Lower leg skin (tissue), 3 donors: ENCODE results near the gene ZNF148.

ENCODE experiments used
- POLR2A ChIP-seq, 2 donors: fragments of 450-650 bp; IDR thresholded peaks; one replicate each; pipeline ENCODE4 v1.6.1; 2016 to 2017; ENCODE audit warnings: antibody characterized with exemption in 2 of 2, mild to moderate bottlenecking in 1 of 2, moderate library complexity in 1 of 2
- TF ChIP-seq, protein P1 (sequence below), 3 donors: fragments of 450-650 bp; IDR thresholded peaks; one replicate each; pipeline ENCODE4 v1.5.1; 2016; ENCODE audit warnings: antibody characterized with exemption in 3 of 3, mild to moderate bottlenecking in 3 of 3, moderate library complexity in 2 of 3

DNA sequence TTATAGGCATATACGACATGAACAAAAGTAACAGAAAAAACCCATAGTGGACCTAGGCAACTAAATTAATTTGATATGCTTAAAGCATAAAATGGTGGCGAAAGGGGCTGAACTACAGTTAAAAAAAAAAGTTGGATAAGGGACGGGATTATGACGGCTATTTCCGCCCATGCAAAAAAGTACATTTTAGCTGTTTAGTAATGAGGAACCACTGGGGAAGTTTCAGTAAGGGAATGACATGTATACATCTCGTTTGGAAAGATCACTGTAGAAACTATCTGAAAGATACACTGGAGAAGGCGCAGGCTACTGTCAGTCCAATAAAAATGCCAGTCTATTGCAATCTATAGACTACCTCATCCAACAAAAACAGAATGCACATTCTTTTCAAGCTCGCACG, 65.6 kb downstream of the ZNF148 start:
- TF ChIP-seq, protein P1, sequence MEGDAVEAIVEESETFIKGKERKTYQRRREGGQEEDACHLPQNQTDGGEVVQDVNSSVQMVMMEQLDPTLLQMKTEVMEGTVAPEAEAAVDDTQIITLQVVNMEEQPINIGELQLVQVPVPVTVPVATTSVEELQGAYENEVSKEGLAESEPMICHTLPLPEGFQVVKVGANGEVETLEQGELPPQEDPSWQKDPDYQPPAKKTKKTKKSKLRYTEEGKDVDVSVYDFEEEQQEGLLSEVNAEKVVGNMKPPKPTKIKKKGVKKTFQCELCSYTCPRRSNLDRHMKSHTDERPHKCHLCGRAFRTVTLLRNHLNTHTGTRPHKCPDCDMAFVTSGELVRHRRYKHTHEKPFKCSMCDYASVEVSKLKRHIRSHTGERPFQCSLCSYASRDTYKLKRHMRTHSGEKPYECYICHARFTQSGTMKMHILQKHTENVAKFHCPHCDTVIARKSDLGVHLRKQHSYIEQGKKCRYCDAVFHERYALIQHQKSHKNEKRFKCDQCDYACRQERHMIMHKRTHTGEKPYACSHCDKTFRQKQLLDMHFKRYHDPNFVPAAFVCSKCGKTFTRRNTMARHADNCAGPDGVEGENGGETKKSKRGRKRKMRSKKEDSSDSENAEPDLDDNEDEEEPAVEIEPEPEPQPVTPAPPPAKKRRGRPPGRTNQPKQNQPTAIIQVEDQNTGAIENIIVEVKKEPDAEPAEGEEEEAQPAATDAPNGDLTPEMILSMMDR (IDR thresholded peaks at IDR 0.05), result no peak
- no peak for TF ChIP-seq POLR2A (IDR thresholded peaks at IDR 0.05)
